ENCODE measurements around the gene CKS1B. TPM values are rescaled to one million over a fixed set of nuclear protein-coding genes. Genes with fewer than 3 reads are reported as not detected.

CKS1B gene
- total RNA-seq, 2 experiments from 2014 or later, result 136 to 137 TPM

DNA sequence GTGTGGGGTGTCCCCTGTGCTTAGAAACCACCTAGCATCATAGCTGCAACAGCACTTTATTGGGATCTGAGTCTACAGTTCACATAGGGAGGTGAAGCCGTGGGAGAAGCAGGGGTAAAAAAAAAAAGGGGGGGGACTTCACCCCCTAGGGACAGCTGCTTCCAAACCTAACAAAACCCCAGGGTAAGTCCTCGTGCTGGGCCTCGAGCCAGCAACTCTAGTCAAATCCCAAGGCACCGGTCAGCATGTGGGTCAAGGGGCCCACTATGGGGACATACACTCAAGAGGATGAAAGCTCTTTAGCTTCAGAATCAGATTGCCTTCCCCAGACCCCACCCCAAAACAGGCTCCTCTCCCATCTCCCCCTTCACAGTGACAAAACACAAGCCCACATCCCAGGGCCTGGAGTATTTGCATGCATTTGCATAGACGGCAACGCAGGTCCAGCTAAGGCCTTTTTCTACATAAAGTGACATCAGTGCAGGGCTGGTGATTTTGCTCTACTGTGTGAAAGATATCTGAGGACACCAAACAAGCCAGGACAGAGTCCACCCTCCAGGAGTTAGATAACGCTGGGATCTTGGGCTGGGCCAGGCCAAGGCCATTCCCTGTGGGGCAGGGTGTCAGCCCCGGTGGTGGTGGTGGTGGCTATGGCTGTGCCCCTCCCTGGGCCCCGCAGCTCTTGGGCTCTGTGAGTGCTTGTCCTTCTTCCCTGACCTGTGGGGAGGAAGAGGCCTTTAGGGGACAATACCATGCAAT lies 29.9 kb upstream of the CKS1B start:
- CTCF ChIA-PET, result interaction anchor here (0.6 to 1.3 kb wide), 8 partner anchors 38 to 339 kb away, joined by 3 to 5 read pairs (median 4); partner anchors contain the start of gene FLAD1
- POLR2A ChIA-PET, result no interaction called here

DNA sequence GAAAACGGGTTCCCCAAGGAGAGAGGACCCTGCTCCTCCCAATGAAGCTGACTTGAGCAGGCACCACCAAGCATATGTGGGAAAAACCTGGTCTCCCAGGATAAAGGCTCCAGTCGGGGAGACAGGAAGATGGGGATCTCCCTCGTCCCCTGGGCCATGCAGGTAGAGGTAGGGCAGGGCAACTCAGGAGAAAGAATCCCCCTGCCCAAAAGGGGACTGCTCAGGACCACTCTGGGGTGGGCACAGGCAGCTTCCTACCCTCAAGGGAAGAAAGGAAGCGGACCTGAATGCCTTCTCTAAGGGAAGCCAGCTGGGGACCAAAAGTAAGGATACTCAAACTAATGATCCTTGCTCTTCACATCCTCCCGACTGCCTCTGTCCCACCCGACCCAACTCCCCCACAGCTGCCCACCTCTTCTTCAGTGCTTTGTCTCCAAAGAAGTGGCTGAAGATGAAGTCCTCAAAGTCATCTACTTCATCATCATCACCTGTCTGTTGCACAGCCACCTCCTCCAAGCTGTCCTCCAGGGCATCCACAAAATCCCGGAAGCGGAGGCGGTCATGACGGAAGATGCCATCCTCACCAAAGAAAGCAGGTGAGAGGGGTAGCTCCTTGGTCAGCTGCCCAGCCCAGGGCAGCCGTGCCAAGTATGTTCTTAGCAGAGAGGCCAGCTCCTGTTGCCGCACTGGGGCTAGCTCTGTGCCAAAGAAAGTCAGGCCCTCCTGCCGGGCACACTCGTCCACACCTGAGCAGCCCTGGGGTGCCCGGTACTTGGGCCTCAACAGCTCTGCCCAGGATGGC lies 29.1 kb upstream of the CKS1B start:
- ChIA-PET POLR2A (no interaction called here), CTCF (interaction anchor here (0.5 to 1.2 kb wide), 4 partner anchors 50 to 164 kb away, joined by 3 to 5 read pairs (median 4); no protein-coding TSS in a partner anchor)

DNA sequence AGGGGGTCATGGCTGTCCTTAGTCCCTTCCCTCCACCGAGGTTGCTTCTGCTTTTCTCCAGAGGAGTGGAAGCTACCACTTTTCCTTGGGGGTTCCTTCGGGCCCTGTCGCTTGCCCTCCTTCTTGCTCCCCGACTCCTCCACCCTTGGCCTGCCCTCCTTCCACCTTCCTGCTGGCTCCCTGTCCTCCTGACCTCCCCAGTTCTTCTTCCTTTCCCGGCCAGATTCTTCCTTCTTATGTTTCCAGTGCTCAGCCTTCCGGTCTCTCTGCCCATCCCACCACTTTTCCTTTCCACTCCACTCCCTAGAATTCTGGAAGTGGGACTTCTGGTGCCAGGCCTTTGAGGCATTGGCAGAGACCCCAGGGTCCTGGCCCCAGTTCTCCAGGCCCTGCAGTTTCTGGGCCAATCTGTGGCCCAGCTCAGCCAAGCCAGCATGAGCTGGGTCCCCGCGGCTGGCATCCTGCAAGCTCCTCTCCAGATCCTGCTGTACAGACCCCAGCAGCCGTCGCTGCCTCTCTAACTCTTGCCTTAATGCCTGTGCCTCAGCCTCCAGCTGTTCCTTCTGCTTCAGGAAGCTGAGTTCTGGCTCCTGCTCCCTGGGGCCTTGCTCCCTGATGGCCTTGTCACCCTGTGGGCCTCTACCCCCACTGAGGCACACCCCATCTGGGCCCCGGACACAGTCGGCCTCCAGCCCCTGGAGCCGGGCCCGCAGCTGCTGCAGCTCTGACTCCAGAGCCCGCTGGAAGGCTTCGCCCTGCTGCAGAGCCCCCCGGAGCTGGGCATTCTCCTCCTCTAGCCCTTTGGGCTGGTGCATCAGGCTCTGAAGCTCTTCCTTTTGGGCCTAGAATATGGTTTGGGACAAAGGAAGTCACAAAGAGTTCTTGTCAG lies 28.3 kb upstream of the CKS1B start:
- POLR2A ChIA-PET, result no interaction called here
- CTCF ChIA-PET, result interaction anchor here (0.5 to 1.1 kb wide), 3 partner anchors 49 to 164 kb away, joined by 3 to 5 read pairs (median 4); no protein-coding TSS in a partner anchor

DNA sequence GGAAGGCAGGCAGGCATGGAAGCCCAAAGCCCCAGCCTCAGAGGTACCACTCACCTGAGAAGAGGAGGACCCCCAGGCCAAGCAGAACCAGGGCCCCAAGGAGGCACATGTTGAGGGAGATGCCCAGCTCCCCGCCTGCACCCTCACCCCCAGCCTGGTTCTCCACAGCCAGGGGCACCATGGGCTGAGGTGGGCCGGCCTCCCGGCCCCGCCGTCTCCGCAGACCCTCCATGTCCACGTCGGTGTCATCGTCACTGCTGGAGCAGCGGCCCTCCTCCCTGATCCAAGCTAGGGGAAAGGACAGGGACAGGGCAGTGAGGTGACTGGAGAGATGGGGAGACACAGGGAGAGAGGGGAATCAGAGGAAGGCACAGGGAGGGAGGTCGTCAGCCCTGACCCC lies 26.4 kb upstream of the CKS1B start:
- CTCF ChIA-PET, result no interaction called here
- POLR2A ChIA-PET, result no interaction called here

DNA sequence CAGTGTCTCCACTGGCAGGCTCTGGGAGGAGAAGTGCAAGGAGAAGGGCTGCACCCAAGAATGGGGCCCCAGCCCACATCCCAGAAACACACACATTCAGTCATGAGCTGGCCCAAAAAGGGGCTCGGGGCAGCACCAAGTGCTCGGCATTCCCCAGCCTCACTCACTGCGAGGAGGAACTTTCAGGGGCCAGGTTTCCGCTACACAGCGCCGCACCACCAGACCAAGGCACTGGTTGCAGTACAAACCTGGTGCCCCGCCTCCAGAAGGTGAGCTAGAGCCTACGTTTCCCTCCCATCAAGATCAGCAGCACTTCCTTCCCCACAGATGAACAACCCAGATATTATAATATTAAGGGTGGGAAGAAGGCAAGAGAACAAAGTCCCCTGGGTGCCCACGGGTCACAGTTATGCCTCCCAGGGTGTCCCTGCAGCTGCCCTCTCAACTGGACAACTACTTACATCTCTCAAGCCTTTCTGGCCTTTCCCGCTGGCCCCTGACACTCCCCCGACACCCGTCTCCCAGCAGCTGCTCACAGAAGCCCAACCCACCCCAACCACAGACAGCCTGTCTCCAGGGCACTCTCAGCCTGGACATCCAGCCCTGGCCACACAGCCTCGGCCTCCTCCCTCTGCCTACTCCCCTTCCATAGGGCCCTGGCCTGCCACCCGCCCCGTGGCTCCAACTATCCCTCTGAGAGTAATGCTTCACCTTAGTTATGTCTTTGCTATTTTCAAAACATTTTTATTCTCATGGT lies 22.4 kb upstream of the CKS1B start:
- ChIA-PET POLR2A (interaction anchor here (1.0 to 1.6 kb wide), 2 partner anchors 12 to 15 kb away, joined by 3 to 5 read pairs; no protein-coding TSS in a partner anchor), CTCF (interaction anchor here (0.9 to 5.2 kb wide), 6 partner anchors 12 to 282 kb away, joined by 3 to 20 read pairs (median 4); no protein-coding TSS in a partner anchor)

DNA sequence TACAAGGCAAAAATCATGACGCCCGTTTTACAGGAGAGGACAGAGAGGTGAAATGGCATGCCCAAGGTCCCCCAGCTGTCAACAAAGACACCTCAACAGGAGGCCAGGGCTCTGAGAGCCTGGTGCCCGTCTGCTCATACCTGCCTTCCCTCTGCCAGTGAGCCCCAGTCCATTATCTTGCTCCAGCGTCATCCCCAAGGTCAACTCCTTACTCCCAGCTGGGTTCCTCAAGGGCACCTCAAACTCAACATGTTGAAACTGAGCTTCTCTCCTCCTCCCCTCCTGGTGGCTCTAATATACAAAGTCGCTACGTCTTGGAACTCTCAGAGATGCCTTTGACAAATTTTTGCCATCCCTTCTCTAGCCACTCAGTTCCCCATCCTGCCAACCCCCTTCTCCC lies 21.8 kb upstream of the CKS1B start:
- ChIA-PET CTCF (interaction anchor here (0.6 to 5.2 kb wide), 7 partner anchors 12 to 339 kb away, joined by 3 to 20 read pairs (median 3); no protein-coding TSS in a partner anchor), POLR2A (interaction anchor here (1.0 to 1.6 kb wide), 2 partner anchors 12 to 15 kb away, joined by 3 to 5 read pairs; no protein-coding TSS in a partner anchor)

DNA sequence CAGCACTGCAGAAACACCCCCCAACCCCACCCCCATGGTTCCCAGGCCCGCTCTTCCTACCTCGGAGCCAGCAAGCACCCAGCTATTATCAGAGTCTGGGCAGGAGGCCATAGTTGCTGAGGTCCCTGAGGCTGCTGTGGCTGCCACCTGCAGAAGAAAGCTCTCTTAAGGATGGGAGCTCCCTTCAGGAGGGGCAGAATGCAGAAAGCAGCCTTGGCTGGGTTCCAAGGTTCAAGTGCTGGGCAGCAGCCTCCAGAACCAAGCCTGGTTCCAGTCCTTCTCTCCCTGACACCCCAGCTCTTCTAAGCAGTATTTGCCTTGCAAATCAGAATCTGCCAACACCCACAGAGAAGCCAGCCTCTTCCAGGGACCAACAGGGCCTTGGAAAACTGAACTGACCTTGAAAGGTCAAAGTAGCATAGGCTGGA lies 20.9 kb upstream of the CKS1B start:
- ChIA-PET CTCF (interaction anchor here (0.6 to 5.2 kb wide), 6 partner anchors 20 to 1217 kb away, joined by 3 to 20 read pairs (median 4); no protein-coding TSS in a partner anchor), POLR2A (no interaction called here)

DNA sequence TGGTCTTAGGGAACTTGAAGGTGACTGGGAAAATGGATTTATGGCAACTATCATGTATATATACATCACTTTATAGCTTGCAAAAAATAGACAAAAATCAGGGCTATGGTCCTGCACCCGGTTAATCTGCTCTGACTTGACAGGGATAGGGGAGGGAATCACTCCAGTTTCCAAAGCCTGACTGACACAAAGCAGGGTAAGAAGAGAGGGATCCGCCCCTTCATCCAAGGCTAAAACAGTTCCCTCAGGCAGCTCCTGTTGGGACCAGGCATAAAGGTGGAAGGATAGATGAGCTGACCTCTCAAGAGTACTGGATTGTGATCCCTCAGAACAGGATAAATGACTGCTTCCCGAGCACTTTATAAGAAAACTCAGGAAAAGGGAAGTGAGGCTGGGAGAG lies 19.9 kb upstream of the CKS1B start:
- POLR2A ChIA-PET, result interaction anchor here (1.2 kb wide), 2 partner anchors 19 to 47 kb away, joined by 3 to 4 read pairs; no protein-coding TSS in a partner anchor
- CTCF ChIA-PET, result interaction anchor here (1.2 to 5.2 kb wide), 6 partner anchors 18 to 408 kb away, joined by 3 to 20 read pairs (median 3); partner anchors contain the start of gene PMVK

DNA sequence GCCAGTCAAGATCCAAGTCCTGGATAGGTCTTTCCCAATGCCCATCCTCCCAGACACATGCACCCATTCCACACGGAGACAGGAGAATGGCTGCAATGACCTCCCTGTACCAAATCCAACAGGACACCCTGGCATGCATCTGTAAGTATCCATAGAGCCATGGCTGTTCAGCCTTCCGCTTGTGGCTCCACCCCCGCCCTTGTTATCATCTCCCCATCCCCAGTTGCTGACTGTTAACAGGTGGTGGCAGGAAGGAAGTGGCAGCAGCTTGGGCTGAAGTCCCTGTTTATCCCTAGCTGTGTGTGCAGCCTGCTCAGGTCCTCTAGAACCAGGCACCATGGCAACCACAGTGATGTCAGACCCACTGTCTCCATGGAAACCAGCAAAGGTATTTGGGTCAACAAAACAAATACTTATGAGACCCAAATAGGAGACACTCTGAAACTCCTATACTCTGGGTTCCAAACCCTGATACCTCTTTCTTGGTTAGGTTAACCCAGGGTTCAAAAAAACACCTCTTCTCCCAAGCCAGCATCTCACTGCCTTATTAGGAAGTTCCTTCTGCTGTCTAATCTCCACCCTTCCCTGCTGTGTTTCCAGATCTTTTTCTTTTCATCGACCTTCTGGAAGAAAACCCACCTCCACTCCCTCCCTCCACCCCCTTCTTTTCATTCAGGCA lies 19.3 kb upstream of the CKS1B start:
- POLR2A ChIA-PET, result interaction anchor here (1.0 to 1.2 kb wide), 4 partner anchors 18 to 46 kb away, joined by 3 to 4 read pairs (median 4); partner anchors contain the start of gene PMVK
- CTCF ChIA-PET, result interaction anchor here (0.8 to 5.2 kb wide), 12 partner anchors 11 to 408 kb away, joined by 3 to 20 read pairs (median 3); partner anchors contain the start of gene PMVK

DNA sequence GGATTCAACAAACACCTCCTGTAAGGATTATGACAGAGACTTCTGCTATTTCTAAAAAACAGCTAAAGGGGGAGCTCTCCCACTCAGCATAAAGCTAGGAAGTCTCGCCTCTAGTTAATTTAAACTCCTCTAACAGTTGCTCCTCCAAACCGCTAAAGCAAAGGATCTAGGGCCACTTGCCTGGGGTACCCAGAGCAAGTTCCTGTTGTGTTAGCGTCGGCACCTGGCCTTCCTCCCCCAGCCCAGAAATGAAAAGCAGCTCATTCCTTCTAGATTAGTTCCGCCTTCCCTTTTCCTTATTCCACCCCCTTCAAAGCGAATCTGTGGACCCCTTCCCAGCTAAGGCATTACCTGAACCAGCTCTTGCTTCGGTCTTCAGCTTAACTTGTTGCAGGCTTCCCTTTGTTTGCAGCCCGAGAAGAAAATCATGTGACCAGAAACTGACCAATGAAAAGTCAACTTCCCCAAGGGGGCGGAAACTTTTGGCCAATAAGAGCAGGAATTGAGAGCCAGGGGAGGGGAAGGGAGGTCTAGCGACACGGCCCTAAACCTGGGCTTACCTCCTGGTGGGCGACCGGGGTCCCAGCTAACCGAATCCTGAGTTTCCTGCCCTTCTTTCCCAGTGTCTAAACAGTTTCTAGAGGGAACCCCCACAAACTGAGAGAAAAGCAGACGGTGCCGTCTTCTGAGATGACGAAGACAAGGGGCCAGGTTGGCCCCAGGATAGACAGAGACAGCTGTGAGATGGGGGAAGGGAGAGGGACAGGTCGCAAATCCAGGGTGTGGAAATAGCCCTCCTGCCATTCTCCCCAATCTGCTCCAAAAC lies 18.6 kb upstream of the CKS1B start, which contains the start of gene PBXIP1:
Gene PBXIP1 (minus strand): TSS at position 382 of the 826 bp plus-strand sequence. CDS start 2,378 bp downstream, outside the sequence.
- CTCF ChIA-PET, result interaction anchor here (0.5 to 5.2 kb wide), 13 partner anchors 10 to 409 kb away, joined by 3 to 20 read pairs (median 3); partner anchors contain the start of genes CKS1B and PMVK
- POLR2A ChIA-PET, result interaction anchor here (1.0 to 1.2 kb wide), 3 partner anchors 18 to 43 kb away, joined by 3 to 4 read pairs (median 3); partner anchors contain the start of gene PMVK

DNA sequence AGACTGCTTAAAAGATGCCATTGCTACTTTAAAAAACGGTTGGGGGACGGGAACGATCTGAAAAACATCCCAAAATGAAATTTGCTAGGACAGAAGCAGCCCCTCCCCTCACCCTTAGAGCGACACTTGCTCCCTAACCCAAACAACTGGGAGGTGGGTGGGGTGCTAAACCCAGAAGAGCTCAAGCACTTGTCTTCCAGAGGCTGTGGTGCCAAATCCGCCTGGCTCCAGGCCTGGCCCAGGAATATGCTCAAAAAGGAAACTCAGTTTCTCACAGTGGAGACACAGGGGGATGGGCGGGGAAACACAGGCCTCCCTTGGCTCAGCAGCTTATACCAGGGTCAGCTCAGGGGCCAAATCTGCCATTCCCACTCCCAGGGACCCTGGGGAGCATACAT lies 17.9 kb upstream of the CKS1B start:
- CTCF ChIA-PET, result interaction anchor here (0.9 to 3.5 kb wide), 5 partner anchors 18 to 128 kb away, joined by 3 to 11 read pairs (median 4); partner anchors contain the start of gene CKS1B

DNA sequence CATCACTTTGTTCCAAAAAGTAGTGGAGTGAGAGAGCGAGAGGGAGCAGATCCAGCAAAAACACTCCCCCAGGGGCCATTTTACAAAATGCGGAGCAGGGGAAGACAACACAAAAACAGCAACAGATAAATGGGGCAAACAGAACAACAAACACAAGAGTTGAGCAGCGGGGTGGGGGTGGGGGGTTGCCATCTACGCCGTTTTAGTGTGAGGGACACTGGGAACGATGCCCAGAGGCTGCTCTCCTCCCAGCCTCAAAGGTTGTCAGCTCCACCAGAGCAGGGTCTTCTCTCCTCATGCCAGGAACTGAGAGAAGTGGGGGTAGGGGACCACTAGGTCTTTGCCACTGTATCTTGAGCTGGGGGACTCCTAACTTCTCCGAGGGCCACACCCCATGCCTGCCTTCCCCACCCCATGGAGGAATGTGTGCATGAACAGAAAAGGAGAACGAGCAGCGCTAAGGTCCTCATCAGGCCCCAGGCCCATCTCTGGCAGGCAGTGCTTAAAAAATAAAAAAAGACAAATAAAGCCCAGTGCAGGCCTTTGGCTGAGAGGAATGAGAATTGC lies 17.3 kb upstream of the CKS1B start:
- ChIA-PET POLR2A (no interaction called here), CTCF (interaction anchor here (0.9 kb wide), 1 partner anchor 128 kb away, joined by 3 read pairs; no protein-coding TSS in a partner anchor)

More for the DNA sequence above, 17.9 kb upstream of the CKS1B start:
- POLR2A ChIA-PET, result no interaction called here

DNA sequence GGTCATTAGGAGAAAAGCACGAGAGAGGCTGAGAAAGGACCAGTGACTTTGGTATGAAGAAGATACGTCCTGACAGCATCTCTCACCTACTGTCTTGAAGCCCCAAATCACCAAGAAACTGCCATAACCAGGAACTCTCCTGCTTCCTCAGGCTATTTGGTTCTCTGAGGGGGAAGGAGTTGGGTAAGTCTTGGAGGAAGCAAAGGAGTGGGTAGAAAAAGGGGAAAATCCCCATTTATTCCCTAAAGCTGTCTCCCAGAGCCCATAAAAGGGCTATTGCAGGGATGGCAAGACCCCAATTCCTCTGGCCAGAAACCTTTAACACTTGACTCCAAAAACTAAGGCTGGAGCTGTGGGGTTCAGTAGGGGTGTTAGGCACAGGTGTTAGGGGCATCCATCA lies 16.4 kb upstream of the CKS1B start:
- CTCF ChIA-PET, result no interaction called here
- POLR2A ChIA-PET, result no interaction called here

DNA sequence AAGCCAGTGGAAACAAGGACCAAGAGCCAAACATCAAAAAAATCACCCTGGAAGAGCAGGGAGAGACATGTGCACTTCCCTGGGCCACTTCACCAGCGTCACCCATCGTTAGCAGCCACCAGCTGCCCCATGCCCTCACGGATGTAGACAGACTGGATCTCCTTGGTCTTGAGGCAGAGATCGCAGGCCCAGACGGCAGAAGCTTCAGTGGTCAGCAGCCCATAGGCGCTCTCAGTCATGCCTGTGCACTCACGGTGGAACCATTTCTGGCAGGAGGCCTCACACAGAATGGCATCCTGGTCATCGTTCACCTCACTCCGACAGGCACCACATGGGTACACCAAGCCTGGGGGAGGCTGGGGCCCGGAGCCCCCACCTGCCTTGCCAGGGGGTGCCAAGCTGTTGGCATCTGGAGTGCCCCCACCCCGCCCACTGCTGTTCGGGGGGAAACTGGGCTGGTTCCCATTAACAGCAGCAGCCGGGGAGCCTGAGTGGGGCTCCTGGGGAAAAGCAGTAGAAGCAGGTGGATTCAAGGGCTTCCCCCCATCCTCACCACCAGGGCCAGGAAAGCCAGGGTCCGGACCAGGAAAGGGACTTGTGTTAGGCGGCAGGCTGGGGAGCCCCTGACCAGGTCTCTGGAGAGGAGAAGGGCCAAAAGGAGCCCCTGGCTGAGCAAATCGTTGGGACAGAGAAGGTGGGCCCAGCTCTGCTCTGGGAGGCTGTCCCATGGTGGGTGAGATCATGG lies 15.6 kb upstream of the CKS1B start:
- POLR2A ChIA-PET, result no interaction called here
- CTCF ChIA-PET, result interaction anchor here (0.7 to 1.7 kb wide), 3 partner anchors 40 to 72 kb away, joined by 3 to 7 read pairs (median 4); no protein-coding TSS in a partner anchor

DNA sequence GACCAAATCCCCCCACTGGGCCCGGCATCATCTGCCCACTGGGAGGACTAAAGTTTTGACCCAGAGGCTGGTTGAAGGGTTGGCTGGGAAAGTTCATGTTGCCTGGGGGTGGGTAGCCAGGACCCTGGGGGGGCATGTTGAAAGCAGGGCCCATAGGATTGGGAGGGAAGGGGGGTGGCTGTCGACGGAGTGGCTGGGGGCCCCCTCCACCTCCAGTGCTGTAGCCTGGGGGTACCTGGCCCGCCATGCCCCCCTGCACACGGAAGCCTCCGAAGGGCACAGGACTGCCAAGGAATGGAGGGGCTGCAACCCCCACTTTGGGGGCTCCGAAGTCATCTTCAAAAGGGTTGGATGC lies 15.1 kb upstream of the CKS1B start:
- ChIA-PET CTCF (interaction anchor here (1.0 to 1.7 kb wide), 3 partner anchors 38 to 58 kb away, joined by 4 to 7 read pairs (median 4); no protein-coding TSS in a partner anchor), POLR2A (interaction anchor here (0.7 kb wide), 1 partner anchor 41 kb away, joined by 6 read pairs; no protein-coding TSS in a partner anchor)

Data from activated CD8-positive, alpha-beta memory T cell treated with anti-CD3 and anti-CD28 coated beads for 36 hours (primary cell).